ENCODE results near the gene MCF2L.

MCF2L gene

GRCh38 chr13:113126265-113127150, 157.5 kb downstream of the MCF2L start:
- no peak for DNase-seq (ENCODE audit: low spot score)

GRCh38 chr13:113129480-113129879, 160.5 kb downstream of the MCF2L start:
- DNase-seq (ENCODE audit: low spot score), result no peak

GRCh38 chr13:113129921-113130750, 161.1 kb downstream of the MCF2L start:
- DNase-seq (ENCODE audit: low spot score), result no peak

GRCh38 chr13:113135281-113135760, 166.3 kb downstream of the MCF2L start:
- no peak for DNase-seq (ENCODE audit: low spot score)

- DNase-seq (ENCODE audit: low spot score), result no peak
Observed at GRCh38 chr13:113137691-113138298, 168.8 kb downstream of the MCF2L start.

- DNase-seq (ENCODE audit: low spot score), result peak; percentile 77
Observed at GRCh38 chr13:113138792-113139551, 170.0 kb downstream of the MCF2L start.

GRCh38 chr13:113139577-113139976, 170.6 kb downstream of the MCF2L start:
- DNase-seq (ENCODE audit: low spot score), result no peak

- no peak for DNase-seq (ENCODE audit: low spot score)
Observed at GRCh38 chr13:113140677-113141600, 171.9 kb downstream of the MCF2L start.

GRCh38 chr13:113141601-113141970, 172.6 kb downstream of the MCF2L start:
- no peak for DNase-seq (ENCODE audit: low spot score)

GRCh38 chr13:113142876-113143275, 173.9 kb downstream of the MCF2L start:
- no peak for DNase-seq (ENCODE audit: low spot score)

GRCh38 chr13:113143466-113144254, 174.6 kb downstream of the MCF2L start:
- DNase-seq (ENCODE audit: low spot score), result no peak

- no peak for DNase-seq (ENCODE audit: low spot score)
Observed at GRCh38 chr13:113144255-113144629, 175.2 kb downstream of the MCF2L start.

GRCh38 chr13:113145496-113145895, 176.5 kb downstream of the MCF2L start:
- DNase-seq (ENCODE audit: low spot score), result no peak

GRCh38 chr13:113145911-113146598, 177.0 kb downstream of the MCF2L start:
- no peak for DNase-seq (ENCODE audit: low spot score)

GRCh38 chr13:113146750-113147149, 177.7 kb downstream of the MCF2L start:
- no peak for DNase-seq (ENCODE audit: low spot score)

- no peak for DNase-seq (ENCODE audit: low spot score)
Observed at GRCh38 chr13:113147206-113147605, 178.2 kb downstream of the MCF2L start.

- no peak for DNase-seq (ENCODE audit: low spot score)
Observed at GRCh38 chr13:113148407-113148806, 179.4 kb downstream of the MCF2L start.

GRCh38 chr13:113148940-113149503, 180.0 kb downstream of the MCF2L start:
- DNase-seq (ENCODE audit: low spot score), result no peak
